DMS53 (cell line): ENCODE data around the gene DLK1.

Source experiments
- DNase-seq: peaks from one replicate; lab custom pipeline; 2025; lab: John Stamatoyannopoulos, UW

Gene DLK1

DNA sequence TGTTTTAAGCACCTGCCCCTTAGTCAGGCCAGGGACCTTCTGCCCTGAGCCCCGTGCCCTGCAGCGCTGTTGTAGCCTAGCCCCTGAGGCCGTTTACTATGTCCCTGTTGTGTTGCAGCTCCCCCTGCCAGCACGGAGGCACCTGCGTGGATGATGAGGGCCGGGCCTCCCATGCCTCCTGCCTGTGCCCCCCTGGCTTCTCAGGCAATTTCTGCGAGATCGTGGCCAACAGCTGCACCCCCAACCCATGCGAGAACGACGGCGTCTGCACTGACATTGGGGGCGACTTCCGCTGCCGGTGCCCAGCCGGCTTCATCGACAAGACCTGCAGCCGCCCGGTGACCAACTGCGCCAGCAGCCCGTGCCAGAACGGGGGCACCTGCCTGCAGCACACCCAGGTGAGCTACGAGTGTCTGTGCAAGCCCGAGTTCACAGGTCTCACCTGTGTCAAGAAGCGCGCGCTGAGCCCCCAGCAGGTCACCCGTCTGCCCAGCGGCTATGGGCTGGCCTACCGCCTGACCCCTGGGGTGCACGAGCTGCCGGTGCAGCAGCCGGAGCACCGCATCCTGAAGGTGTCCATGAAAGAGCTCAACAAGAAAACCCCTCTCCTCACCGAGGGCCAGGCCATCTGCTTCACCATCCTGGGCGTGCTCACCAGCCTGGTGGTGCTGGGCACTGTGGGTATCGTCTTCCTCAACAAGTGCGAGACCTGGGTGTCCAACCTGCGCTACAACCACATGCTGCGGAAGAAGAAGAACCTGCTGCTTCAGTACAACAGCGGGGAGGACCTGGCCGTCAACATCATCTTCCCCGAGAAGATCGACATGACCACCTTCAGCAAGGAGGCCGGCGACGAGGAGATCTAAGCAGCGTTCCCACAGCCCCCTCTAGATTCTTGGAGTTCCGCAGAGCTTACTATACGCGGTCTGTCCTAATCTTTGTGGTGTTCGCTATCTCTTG, 7.6 kb downstream of the DLK1 start:
- no peak for DNase-seq

DNA sequence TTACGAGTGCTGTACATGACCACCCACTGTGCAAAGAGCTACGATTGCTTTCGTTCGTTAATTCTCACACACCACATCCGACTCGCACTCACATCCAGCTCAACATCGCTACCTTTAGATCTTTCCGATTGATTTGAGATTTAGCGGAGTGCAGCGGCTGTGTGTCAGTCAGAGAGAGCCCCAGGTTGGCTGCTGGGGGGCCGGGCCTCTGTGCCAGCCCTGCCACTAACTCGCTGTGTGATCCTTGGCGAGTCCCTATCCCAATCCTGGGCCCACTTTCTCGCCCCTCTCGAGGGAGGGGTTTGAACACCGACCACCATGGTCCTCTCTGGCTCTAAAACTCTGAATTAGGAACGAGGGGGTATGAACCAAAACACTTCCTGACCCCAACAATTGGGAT, 8.6 kb downstream of the DLK1 start:
- DNase-seq, result no peak

DNA sequence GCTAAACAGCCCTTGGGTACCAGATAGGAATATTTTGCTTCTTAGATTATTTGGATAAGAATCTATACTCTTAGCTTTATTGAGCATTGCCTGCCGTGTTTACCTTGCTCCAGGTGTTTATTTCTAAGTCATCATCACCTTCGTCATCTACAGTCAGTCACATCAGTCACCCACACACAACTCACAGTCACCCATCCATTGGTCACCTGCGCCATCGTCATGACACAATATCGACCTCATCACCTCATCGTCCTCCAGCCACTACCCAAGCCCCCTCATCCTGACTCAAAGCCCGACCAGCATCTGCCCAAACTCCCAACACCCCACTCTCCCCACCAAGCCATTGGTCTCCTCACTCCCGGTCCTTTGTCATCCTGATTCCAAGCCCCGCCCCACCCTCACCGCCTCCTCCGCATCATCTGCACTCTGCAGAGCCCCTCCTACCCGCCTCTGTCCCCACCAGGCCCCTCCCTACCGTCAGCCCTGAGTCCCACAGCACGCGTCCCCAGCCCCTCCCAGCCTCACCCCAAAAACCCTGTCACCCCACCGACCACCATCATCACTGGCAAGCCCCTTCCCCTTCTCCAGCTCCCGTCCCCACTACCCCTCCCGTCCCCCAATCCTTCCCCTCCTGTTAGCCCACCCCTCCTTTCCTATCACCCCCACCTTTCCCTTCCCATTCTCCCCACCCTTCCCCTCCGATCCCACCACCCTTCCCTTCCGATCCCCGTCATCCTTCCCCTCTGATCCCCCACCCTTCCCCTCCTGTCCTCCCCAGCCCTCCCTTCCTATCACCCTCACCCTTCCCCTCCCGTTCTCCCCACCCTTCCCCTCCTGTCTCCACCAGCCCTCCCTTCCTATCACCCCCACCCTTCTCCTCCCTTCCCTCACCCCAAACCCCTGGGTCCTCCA, 9.8 kb downstream of the DLK1 start:
- no peak for DNase-seq

DNA sequence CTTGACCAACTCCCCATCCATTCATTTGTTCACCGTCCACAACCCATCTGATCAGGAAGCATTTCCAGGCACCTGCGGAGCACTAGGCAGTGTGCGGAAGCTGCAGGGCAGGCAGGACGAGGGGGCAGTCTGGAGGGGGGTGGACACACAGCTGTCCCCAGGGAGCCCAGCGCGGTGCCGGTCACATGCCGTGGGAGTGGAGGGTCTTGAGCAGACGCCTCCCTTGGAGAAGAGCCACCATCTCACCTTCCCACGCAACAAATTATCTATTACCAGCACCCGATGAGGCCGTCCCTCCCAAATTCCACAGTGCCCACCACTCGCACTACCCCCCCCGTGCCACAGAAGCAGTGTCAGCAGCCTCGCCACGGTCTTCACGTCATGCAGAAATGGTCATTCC, 10.8 kb downstream of the DLK1 start:
- DNase-seq, result no peak

DNA sequence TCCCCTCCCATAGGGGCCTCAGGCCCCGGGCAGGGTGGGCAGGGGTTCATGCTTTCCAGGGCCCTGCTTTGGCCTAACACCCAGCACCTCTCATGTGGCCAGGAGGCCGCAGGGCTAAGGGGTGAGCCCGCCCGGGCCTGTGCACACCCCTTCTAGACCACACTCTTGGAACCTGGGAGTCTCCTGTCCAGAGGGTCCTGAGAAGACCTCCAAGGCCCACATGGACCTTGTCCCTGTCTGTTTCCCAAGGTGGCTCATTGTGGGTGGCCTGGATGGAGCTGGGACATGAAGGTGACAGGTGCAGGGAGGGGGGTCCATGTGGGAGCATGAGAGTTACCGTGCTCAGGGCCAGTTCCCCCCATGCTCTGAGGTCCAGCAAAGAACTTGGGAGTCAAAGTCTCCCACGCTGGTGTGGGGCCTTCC, 11.6 kb downstream of the DLK1 start:
- DNase-seq, result no peak

DNA sequence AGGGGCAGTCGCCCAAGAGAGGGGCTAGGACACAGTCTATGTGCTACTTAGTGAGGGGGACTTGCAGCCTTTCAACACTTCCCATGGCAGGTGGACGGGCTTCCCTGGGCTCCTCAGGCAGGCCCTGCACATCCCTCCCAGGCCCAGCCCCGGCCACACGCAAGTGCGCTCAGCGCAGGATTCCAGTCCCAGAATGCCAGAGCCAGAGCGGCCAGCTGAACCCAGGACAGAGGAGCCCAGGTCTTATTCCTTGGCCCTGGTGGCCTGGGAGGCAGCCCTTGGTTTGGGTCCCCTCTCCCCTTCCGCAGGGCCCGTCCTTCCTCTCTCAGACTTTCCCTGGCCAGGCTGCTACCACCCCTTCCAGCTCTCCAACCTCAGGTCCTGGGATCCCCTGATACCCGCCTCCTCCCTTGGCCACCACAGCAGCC, 12.0 kb downstream of the DLK1 start:
- no peak for DNase-seq

DNA sequence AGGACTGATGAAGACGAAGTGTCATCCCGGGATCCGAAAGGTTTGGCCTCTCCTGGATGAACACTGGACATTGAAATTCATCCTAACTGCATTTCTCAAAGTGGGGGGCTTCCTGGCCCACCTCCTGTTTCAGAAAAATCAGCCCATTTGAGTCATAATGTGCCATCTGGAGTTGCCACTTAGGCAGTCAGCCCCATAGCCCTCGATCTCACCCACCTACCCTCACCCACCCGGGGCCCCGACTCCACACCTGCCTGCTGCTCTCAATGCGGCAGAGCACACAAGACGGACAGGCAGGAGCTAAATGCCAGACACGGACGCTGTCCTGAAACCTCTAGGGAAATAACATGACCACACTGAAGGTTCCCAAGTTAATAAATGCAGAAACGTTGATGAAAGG, 12.6 kb downstream of the DLK1 start:
- DNase-seq, result no peak

DNA sequence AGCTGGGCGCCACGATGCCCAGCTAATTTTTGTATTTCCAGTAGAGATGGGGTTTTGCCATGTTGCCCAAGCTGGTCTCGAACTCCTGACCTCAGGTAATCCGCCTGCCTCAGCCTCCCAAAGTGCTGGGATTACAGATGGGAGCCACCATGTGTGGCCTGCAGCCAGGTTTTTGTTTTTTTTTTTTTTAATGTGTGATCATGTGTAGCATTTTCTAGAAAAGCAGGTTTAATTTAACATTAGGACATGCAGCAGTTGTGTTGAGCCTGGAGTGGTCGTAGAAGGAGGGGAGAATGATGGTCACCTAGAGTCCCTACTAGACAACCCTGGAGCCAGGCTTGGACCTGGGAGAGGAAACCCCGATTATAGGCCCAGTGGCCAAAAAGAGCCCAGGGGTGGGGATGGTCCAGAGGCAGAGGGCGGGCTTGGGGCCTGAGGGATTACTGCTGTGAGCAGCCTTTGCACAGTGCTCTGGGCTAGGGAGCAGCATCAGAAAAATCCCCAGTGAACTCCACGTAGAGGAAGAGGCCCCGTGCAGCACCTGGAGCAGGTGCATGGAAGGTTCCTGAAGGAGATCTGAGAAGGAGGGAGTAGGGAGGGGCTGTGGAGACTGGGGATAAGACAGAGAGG, 13.6 kb downstream of the DLK1 start:
- DNase-seq, result no peak

DNA sequence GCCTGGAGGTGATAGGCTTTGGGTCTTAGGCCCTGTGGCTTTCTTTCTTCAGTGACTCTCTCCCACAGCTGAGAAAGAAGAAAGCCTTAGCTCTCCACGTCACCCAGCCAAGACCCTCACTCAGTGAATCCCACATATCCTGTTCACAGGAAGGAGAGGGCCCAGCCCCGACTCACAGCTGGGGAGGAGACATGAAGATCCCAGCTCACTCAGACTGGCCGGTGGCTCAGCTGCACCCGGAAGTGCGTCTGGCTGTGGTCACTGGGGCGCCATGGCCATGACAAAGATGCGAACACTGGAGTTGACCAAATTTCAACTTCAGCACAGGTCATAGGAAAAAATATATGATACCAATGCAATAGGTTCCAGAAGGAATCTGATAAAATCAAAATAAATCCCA, 14.2 kb downstream of the DLK1 start:
- DNase-seq, result no peak

DNA sequence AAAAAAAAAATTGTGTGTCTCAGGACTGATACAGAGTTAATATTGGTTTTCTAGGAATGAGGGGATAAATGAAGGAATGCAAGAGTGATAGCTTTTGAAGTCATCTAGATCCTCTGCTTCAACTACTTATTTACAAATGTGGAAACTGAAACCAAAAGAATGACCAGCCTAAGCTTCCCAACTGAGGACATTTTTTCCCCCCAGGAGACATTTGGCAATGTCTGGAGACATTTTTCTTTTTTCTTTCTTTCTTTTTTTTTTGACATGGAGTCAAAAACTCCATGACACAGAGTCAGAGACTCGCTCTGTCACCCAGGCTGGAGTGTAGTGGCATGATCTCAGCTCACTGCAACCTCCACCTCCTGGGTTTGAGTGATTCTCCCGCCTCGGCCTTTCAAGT, 15.3 kb downstream of the DLK1 start:
- DNase-seq, result no peak

DNA sequence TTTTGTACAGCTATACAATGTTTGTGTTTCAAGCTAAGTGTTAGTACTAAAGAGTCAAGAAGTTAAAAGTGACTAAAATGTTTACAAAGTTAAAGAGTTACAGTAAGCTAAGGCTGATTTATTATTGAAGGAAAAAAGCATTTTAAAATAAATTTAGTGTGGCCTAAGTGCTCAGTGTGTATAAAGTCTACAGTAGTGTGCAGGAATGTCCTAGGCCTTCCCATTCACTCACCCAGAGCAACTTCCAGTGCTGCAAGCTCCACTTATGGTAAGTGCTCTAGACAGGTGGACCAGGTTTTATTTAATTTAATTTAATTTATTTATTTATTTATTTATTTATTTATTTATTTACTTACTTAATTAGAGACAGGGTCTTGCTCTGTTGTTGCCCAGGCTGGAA, 19.6 kb downstream of the DLK1 start:
- no peak for DNase-seq

DNA sequence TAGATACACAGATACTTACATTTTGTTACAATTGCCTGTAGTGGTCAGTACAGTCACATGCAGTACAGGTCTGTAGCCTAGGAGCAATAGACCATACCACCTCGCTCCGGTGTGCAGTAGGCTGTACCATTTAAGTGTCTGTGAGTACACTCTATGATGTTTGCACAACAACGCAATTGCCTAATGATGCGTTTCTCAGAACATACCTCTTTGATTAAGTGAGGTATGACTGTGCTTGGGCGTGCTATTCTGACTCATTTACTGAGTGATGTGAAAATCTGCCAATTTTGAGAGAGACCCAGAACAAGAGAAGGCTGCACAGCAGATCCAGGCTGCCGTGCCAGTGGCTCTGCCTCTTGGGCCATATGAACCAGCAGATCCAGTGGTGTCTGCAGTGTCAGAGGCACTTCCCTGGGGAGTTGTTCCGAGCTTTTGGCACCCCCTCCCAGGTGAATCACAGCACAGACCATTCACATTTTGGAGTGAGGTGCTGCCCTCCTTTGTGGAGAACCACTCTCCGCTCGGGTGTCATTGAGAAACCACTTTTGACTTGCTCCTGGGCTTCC, 20.4 kb downstream of the DLK1 start:
- peak; percentile 21 for DNase-seq

DNA sequence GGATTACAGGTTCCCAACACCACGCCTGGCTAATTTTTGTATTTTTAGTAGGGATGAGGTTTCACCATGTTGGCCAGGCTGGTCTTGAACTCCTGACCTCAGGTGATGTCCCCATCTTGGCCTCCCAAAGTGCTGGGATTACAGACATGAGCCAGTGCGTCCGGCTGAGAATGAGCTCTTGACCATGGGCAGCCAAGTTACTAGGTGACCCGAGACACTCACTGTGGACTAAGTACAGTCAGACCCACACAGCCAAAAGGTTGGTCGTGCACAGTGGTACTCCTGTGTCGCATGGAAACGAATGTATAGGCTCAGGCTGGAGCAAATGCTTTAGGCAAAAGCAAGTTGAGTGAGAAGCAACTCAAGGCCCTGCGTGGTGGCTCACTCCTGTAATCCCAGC, 21.0 kb downstream of the DLK1 start:
- DNase-seq, result no peak

DNA sequence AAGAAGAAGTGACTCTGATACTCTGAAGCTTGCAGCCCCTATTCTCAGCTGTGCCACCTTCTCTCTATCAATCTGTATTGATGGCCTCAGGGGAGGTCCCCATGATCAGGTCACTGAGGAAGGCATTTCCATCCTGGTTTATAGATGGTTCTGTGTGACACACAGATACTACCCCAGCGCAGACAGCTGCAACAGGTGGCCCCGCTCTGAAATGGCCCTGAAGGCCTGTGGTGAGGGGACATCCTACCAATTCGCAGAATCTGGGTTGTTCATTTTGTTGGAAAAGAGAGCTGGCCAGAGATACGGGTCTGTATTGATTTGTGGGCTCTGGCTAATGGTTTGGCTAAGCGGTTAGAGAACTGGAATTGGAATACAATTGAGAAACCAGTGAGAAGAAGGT, 21.7 kb downstream of the DLK1 start:
- no peak for DNase-seq

DNA sequence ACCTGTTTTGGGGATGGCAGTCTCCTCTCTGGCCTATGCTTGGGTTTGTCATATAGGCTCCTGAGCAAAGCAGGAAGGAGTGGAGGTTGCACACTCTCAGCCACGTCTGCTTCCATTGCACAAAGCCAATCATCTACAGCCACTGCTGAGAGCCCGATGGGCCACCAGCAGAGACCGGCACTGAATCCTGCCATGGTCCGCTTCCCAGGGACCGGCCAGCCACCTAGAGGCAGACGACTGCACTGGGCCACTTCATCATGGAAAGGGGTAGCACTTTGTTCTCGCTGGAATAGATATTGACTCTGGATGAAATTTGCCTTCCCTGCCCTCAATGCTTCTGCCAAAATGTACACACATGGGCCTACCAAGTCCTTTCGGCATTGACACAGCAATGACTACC, 22.3 kb downstream of the DLK1 start:
- no peak for DNase-seq

DNA sequence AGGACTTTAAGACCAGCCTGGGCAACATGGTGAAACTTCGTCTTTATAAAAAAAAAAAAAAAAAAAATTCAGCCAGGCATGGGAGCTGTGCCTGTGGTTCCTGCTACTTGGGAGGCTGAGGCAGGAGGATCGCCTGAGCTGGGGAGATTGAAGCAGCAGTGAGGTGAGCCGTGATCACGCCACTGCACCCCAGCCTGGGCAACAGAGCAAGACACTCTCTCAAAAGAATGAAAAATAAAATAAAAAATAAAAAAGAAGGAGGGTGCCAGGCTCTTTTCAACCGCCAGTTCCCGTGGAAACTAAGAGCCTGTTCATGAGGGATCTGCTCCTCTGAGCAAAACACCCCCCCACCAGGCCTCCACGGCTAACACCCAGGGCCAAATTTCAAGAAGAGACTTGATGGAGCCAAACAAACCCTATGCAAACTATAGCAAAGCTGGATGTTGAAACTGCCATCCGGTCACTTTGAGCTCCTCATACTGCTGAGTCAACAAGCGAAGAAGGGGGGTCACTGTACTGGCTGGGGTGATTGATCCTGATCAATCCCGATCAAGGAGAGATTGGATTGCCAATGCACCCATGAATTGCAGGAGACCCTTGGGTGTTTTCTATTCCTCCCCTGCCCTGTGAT, 23.4 kb downstream of the DLK1 start:
- DNase-seq, result no peak

DNA sequence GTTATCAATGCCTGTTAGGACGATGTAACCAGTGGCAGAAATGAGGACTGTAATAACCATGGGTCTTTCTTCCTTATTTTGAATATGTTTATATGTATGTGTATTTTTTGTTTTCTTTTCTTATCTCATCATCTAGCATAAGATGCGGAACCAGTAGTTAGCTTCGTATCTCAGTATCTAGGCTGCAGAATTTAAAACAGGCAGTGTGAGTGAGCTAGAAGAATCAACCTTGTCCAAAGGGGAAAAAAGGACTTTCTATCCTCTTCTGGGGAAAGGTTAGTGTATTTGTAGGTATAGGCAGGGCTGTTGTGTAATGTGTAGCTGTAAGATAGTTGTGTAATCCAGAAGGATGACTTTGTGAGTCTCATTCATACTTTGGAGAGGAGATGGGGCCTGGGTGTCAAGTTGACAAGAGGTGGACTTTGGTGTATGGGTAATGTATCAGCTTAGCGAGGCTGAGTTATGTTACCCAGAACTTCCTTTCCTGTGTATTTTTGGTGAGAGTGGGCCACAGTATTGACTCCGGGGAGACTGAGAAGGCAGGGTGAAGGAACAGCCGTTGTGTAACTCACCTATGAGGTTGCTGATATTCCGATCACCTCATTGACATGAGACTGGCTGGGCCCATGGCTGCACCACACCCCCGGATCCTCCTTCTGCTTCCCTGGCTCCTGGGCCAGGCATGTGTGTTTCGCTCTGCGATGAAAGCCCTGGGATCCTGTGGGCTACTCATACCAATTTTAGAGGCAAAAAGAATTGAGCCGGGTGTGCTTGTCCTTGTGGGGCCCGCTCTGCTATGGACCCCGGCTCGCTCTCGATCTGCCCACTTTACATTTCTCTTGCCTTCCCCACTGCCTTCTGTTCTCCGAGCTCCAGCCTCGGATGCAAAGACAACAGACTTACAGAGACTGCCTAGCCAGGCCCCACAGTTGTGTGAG, 24.3 kb downstream of the DLK1 start:
- no peak for DNase-seq

DNA sequence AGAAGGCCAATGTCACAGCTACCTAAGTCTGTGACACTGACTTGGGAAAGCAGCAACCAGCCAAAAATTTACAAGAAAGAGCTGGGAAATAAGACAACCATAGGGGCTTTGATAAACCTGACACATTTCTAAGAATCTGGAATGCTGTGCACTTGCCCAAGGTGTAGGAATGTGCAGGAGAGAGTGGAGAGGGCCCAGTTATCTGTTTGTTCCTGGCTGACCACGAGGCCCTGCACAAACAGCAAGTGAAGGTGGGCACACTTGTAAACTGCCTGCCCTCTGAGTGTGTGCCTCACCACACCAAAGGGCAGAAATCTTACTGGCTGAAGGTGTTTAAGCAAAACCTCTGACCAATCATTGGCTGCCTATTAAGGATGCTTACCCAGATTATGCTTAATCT, 27.3 kb downstream of the DLK1 start:
- DNase-seq, result no peak

DNA sequence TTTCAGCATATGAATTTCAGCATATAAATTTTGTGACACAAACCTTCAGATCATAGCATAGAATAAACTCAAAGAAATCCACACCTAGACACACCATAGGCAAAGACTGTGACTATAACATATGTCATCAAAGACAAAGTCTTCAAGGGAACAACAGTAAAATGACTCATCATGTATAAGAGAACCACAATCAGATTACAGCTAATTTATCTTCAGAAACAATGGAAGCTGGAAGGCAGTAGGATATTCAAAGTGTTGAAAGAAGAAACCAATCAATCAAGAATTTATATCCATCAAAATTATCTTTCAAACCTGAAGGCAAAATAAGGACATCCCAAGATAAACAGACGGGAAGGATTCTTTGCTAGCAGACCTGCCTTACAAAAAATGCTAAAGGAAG, 29.0 kb downstream of the DLK1 start:
- DNase-seq, result no peak

DNA sequence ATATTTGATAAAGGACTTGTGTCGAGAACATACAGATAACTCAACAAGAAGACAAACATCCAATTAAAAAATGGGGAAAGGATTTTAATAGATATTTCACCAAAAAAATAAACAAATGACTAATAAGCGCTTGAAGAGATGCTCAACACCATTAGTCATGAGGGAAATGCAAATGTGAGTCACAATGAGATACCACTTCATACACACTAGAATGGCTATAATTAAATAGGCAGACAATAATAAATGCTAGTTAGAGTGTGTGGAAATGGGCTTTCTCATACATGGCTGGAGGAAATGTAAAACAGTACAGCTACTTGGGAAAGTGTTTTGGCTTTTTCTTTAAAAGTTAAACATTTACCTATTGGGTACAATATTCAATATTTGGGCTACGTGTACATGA, 34.8 kb downstream of the DLK1 start:
- peak; percentile 8 for DNase-seq
